ENCODE results near the gene KLK1.
A peak's percentile ranks its signal among the peaks of the same experiment; 100 is the strongest.
"Not testable (repeated sequence)": the region's sequence is repeated elsewhere in the genome, so short reads cannot be mapped to it uniquely, and the experiment has no call there.

Gene KLK1

DNA sequence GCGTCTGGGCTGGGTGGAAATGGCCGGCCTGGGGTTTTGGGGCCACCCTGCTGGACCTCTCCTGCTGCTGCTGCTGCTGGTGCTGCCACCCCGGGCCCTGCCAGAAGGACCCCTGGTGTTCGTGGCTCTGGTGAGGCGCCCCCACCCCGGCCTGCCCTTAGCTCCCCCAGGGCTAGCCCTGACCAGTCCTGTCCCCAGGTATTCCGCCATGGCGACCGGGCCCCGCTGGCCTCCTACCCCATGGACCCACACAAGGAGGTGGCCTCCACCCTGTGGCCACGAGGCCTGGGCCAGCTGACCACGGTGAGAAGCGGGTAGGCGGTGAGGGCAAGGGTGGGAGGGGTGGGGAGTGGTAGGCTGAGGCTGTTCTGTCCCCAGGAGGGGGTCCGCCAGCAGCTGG is 33.2 kb downstream of the KLK1 start, which contains the start of gene ACP4:
Gene ACP4 (plus strand): TSS at position 20 of the 400 bp plus-strand sequence. CDS start 0 bp downstream, at position 20.
- Mint-ChIP-seq H3K9me3 (no peaks in the 10 kb centered on the region), H3K36me3 (ENCODE audit: insufficient read depth) (peaks cover 12% of the 10 kb centered on the region), H3K4me3 (no peak within 1 kb of the TSS), H3K27me3 (no peaks in the 10 kb centered on the region), H3K27ac (peak within 1 kb of the TSS in 1 of 2 donors; percentile 25), H3K4me1 (ENCODE audit: low read depth in 2 of 2) (peaks cover 3 to 4% of the 10 kb centered on the region in 2 donors)
- DNase-seq (no peak), ATAC-seq (replicated peaks) (no peak)

DNA sequence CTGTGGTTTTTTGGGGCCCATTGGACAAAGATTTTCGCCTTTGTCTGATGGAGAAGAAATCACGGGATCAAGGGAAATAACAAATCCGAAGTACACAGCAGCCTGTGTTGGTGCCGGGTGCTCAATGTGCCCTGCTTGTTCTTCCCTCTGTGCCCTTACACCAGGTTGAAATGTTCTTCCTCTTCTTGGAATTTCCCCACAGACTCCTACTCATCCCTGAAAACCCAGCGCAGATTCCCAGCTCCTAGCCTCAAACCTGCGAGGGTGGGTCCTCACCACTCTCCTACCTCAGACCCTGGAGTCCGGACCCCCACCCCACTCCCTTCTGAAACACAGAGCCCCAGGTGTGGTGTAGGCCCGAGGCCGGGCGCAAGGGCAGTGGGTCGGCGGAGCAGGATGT is 38.3 kb downstream of the KLK1 start:
- peaks cover 6% of the 10 kb centered on the region in 2 donors for H3K4me1 Mint-ChIP-seq (ENCODE audit: low read depth in 2 of 2)
- no peak for DNase-seq
- no peaks in the 10 kb centered on the region for H3K9me3 Mint-ChIP-seq
- no peak overlapping the region for H3K4me3 Mint-ChIP-seq
- H3K36me3 Mint-ChIP-seq (ENCODE audit: insufficient read depth): peaks cover 13% of the 10 kb centered on the region
- peaks cover 29 to 30% of the 10 kb centered on the region in 2 donors for H3K27me3 Mint-ChIP-seq
- no peak for ATAC-seq (replicated peaks)
- H3K27ac Mint-ChIP-seq: no peak overlapping the region

DNA sequence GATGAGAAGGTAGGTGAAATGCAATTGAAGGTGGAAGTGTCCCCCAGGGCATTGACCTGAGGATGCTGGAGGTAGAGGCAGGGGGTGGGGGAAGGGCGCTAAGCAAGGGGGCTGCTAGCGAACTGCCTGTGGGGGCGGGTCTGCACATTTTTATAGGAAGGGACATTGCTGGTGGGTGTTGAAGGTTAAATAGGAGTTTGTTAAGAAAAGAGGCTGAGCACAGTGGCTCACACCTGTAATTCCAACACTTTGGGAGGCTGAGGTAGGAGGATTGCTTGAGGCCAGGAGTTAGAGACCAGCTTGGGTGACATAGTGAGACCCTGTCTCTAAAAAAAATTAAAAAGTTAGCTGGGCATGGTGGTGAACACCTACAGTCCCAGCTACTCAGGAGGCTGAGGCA is 38.9 kb downstream of the KLK1 start:
- DNase-seq (no peak), ATAC-seq (replicated peaks) (no peak)
- Mint-ChIP-seq H3K27me3 (peaks cover 35 to 36% of the 10 kb centered on the region in 2 donors), H3K9me3 (no peaks in the 10 kb centered on the region), H3K4me1 (ENCODE audit: low read depth in 2 of 2) (peaks cover 6% of the 10 kb centered on the region in 2 donors), H3K4me3 (no peak overlapping the region), H3K36me3 (ENCODE audit: insufficient read depth) (peaks cover 13% of the 10 kb centered on the region), H3K27ac (peak overlapping the region in 1 of 2 donors; percentile 39)

DNA sequence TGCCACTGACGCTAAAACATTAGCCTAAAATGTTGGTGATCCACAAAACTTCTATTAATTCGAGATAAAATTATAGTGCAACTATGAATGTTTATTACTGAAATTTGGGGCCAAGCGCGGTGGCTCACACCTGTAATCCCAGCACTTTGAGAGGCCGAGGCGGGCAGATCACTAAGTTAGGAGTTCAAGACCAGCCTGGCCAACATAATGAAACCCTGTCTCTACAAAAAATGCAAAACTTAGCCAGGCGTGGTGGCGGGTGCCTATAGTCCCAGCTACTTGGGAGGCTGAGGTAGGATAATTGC is 39.8 kb downstream of the KLK1 start:
- H3K9me3 Mint-ChIP-seq; DNase-seq; ATAC-seq (replicated peaks); H3K4me1 Mint-ChIP-seq (ENCODE audit: low read depth in 2 of 2): not testable (repeated sequence)
- Mint-ChIP-seq H3K36me3 (ENCODE audit: insufficient read depth) (peaks cover 13% of the 10 kb centered on the region), H3K27ac (peak overlapping the region in 1 of 2 donors; percentile 60), H3K27me3 (peaks cover 44 to 45% of the 10 kb centered on the region in 2 donors), H3K4me3 (peak overlapping the region in 1 of 2 donors; percentile 21)

DNA sequence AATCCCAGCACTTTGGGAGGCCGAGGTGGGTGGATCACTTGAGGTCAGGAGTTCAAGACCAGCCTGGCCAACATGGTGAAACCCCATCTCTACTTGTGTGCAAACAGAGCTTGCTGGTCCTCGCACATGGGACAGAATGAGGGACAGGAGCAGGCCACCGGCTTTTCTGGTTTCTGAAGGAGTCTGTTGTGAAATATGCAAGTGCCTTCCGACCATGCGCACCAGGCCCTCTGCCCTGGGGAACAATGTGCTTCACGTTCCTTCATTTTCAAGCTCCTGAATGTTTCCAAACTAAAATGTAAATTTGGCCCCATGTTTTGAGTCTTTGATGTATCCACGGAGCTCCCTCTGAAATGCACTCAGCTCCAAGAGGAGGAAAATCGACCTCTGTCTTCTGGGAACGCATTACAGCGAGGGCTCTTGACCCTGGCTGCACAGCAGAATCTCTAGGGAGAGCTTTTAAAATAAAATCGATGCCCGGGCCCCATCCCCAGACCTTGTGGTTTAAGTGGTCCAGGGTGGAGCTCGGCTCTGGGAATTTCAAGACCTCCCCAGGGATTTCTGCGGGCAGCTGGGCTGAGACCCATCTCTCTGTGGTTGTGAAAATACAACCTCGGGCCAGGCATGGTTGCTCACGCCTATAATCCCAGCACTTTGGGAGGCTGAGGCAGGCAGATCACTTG is 42.7 kb downstream of the KLK1 start:
- DNase-seq (no peak), ATAC-seq (replicated peaks) (no peak)
- H3K4me3 Mint-ChIP-seq: no peak overlapping the region
- H3K27ac Mint-ChIP-seq: no peak overlapping the region
- H3K9me3 Mint-ChIP-seq: no peaks in the 10 kb centered on the region
- peaks cover 68 to 70% of the 10 kb centered on the region in 2 donors for H3K27me3 Mint-ChIP-seq
- peaks cover 8 to 11% of the 10 kb centered on the region in 2 donors for H3K4me1 Mint-ChIP-seq (ENCODE audit: low read depth in 2 of 2)
- H3K36me3 Mint-ChIP-seq (ENCODE audit: insufficient read depth): peaks cover 10% of the 10 kb centered on the region

DNA sequence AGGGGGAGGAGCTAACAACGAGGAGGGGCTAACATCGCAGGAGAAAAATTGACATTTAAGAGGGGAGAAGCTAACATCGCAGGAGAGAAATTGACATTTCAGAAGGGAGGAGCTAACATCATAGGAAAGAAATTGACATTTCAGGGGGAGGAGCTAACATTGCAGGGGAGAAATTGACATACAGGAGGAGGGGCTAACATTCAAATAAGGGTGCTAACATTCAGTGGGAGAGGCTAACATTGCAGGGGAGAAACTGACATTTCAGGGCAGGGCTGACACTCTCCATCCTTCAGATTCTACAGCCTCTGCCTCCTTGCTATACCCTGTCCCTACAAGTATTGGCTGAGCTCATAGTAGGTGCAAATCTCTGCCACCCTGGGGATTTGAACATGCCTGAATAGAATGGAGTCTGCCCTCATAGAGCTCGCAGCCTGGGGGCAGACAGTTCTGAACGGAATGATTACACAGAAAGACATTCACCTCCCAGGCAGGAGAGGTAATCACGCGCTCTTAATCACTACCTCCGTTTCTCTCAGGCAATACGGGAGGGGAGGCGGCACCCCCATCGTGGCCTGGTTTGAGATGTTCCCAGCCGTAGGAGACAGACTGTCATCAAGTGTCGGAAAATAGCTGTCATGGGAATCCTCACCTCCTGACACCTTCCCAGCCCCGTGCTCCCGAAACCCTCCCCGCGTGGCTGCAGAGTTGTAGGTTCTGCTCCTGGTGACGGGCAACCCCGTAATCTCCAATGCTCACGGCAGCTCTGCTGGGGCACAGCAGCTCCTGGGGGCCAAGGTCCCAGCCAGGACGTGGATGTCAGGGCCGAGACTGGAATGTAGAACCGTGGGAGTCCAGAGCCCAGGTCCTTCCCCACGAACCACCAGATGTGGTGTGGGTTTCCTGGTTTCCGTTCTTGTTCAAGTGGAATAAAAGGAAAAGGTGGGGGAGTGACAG is 43.8 kb downstream of the KLK1 start:
- Mint-ChIP-seq H3K36me3 (ENCODE audit: insufficient read depth) (peaks cover 9% of the 10 kb centered on the region), H3K9me3 (no peaks in the 10 kb centered on the region), H3K27me3 (peaks cover 74 to 81% of the 10 kb centered on the region in 2 donors), H3K4me3 (no peak overlapping the region), H3K4me1 (ENCODE audit: low read depth in 2 of 2) (peaks cover 8 to 11% of the 10 kb centered on the region in 2 donors), H3K27ac (no peak overlapping the region)
- DNase-seq (no peak), ATAC-seq (replicated peaks) (no peak)

DNA sequence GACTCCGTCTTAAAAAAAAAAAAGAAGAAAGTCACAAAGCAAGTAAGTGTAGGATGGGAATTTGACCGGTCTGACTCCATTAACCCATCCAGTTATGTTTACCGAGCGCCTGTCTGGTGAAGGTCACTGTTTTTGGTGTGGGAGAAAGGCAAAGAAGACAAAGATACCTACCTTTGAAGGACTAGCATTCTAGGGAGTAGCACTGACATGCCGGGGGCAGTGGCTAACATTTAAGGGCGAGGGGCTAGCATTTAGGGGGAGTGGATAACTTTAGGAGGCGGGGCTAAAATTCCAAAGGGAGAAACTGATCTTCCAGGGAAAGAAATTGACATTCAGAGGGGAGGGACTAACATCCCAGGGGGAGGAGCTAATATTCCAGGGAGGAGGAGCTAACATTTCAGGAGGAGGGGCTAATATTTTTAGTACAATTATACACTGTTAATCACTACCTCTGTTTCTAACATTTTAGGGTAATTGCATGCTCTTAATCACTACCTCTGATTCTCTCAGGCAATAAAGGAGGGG is 44.6 kb downstream of the KLK1 start:
- Mint-ChIP-seq H3K36me3 (ENCODE audit: insufficient read depth) (peaks cover 9% of the 10 kb centered on the region), H3K27ac (no peak overlapping the region), H3K9me3 (no peaks in the 10 kb centered on the region), H3K4me1 (ENCODE audit: low read depth in 2 of 2) (peaks cover 8 to 11% of the 10 kb centered on the region in 2 donors), H3K27me3 (peaks cover 74 to 89% of the 10 kb centered on the region in 2 donors), H3K4me3 (no peak overlapping the region)
- DNase-seq: no peak
- ATAC-seq (replicated peaks): no peak

DNA sequence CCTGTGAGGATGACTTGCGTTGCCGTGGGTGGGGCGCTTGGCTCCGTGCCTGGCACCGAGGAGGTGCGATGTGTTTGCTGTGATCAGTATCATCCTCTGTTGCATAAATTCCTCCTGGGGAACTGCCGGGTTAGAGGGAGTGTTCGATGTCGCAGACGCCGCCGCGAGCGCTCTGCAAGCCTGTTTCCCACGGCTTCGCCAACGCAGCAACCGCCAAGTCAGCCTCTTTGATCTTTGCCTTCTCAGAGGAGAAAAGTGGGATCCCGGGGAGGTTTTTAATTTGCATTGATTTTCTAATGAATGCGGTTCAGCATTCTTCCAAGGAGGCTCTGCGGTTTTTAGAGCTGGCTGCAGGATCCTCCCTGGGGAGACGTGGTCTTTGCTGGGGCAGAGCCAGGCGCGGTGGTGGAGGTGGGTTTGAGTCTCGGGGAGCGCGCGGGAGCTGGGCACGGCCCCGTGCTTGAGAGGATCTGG is 45.7 kb downstream of the KLK1 start:
- peaks cover 2 to 5% of the 10 kb centered on the region in 2 donors for H3K4me1 Mint-ChIP-seq (ENCODE audit: low read depth in 2 of 2)
- DNase-seq (no peak), ATAC-seq (replicated peaks) (no peak)
- H3K9me3 Mint-ChIP-seq: no peaks in the 10 kb centered on the region
- no peak overlapping the region for H3K27ac Mint-ChIP-seq
- peaks cover 68 to 92% of the 10 kb centered on the region in 2 donors for H3K27me3 Mint-ChIP-seq
- no peak overlapping the region for H3K4me3 Mint-ChIP-seq
- H3K36me3 Mint-ChIP-seq (ENCODE audit: insufficient read depth): peaks cover 7% of the 10 kb centered on the region

DNA sequence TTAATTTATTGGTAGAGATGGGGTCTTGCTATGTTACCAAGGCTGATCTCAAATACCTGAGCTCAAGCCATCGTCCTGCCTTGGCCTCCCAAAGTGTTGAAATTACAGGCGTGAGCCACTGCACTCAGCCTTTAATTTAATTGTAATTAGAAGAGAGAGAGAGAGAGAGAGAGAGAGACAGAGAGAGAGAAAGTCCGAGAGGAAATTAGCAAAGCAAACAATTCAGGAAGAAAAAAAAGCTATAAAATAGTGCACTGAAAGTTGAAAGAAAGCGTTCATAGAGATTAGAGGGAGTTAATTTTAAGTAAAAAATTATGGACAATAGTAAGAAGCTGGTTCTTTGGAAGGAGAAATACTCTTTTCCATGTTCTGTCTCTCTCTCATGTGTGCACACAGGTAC is 46.3 kb downstream of the KLK1 start:
- H3K4me3 Mint-ChIP-seq: no peak overlapping the region
- no peak for ATAC-seq (replicated peaks)
- DNase-seq: no peak
- no peak overlapping the region for H3K27ac Mint-ChIP-seq
- H3K9me3 Mint-ChIP-seq: no peaks in the 10 kb centered on the region
- peaks cover 6% of the 10 kb centered on the region for H3K36me3 Mint-ChIP-seq (ENCODE audit: insufficient read depth)
- peaks cover 2 to 5% of the 10 kb centered on the region in 2 donors for H3K4me1 Mint-ChIP-seq (ENCODE audit: low read depth in 2 of 2)
- H3K27me3 Mint-ChIP-seq: peaks cover 62 to 86% of the 10 kb centered on the region in 2 donors

DNA sequence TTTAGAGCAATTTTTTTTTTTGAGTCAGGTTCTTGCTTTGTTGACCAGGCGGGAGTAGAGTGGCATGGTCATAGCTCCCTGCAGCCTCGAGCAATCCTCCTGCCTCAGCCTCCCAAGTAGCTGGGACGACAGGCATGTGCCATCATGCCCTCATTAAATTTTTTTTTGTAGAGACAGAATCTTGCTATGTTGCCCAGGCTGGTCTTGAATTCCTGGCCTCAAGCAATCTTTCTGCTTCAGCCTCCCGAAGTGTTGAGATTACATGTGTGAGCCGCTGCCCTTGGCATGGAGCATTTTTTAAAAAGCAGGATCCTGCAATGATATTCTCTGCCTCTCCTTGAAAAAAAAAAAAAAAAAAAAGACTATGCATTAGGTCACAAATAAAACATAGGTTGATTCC is 47.5 kb downstream of the KLK1 start:
- Mint-ChIP-seq H3K4me3 (no peak overlapping the region), H3K9me3 (no peaks in the 10 kb centered on the region), H3K36me3 (ENCODE audit: insufficient read depth) (no peaks in the 10 kb centered on the region), H3K27ac (no peak overlapping the region), H3K4me1 (ENCODE audit: low read depth in 2 of 2) (peaks cover 2 to 5% of the 10 kb centered on the region in 2 donors), H3K27me3 (peaks cover 53 to 79% of the 10 kb centered on the region in 2 donors)
- DNase-seq (no peak), ATAC-seq (replicated peaks) (no peak)

DNA sequence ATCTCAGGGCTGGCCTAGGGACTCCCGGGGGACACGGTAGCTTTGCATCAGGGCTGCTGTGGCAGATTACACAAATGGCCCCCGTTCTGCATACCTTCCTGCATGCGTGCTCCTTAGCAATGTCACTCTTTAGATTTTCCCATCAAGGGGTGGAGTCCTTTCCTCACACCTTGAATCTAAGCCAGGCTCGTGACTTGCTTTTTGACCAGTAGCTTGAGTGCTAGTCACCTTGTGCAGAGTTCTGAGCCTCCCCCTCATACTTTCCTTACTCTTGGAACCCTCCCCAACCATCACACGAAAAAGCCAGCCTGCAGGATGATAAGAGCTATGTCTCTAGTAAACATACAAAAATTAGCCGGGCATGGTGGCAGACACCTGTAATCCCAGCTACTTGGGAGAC is 50.1 kb downstream of the KLK1 start:
- H3K4me3 Mint-ChIP-seq; H3K36me3 Mint-ChIP-seq (ENCODE audit: insufficient read depth); DNase-seq; H3K27ac Mint-ChIP-seq; ATAC-seq (replicated peaks); H3K4me1 Mint-ChIP-seq (ENCODE audit: low read depth in 2 of 2); H3K9me3 Mint-ChIP-seq: not testable (repeated sequence)
- H3K27me3 Mint-ChIP-seq: peaks cover 33 to 63% of the 10 kb centered on the region in 2 donors

DNA sequence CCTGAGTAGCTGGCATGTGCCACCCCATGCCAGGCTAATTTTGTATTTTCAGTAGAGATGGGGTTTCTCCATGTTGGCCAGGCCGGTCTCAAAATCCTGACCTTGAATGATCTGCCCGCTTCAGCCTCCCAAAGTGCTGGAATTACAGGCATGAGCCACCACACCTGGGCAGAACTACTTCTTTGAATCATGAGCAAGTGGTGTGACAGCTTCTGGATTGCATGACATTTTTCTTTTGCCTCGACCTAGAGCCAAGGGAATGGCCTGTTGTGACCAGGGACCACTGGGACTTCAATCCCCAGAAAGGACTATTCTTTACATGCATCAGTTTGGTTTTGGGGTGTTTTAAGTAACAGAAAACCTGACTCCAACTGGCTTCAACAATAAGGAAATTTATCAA is 50.7 kb downstream of the KLK1 start:
- not testable (repeated sequence) for ATAC-seq (replicated peaks); H3K9me3 Mint-ChIP-seq; H3K27ac Mint-ChIP-seq; H3K4me1 Mint-ChIP-seq (ENCODE audit: low read depth in 2 of 2); DNase-seq; H3K36me3 Mint-ChIP-seq (ENCODE audit: insufficient read depth); H3K4me3 Mint-ChIP-seq
- peaks cover 33 to 63% of the 10 kb centered on the region in 2 donors for H3K27me3 Mint-ChIP-seq

DNA sequence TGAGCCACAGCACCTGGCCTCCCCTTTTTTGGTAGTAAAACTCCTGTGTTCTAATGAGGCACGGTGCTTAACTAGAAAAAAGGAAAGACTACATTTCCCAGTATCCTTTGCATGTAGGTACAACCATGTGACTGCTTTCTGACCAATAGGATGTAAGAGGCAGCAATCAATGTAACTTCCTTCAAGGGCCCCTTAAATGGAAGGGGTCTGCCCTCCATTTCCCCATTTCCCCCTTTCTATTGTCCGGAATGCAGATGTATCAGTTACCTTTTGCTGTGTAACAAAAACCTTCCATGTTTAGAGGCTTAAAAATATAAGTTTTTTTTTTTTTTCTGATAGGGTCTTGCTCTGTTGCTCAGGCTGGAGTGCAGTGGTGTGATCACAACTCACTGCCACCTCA is 51.1 kb downstream of the KLK1 start:
- DNase-seq (no peak), ATAC-seq (replicated peaks) (no peak)
- H3K9me3 Mint-ChIP-seq: no peaks in the 10 kb centered on the region
- no peak overlapping the region for H3K27ac Mint-ChIP-seq
- H3K36me3 Mint-ChIP-seq (ENCODE audit: insufficient read depth): no peaks in the 10 kb centered on the region
- H3K27me3 Mint-ChIP-seq: peaks cover 31 to 63% of the 10 kb centered on the region in 2 donors
- no peak overlapping the region for H3K4me3 Mint-ChIP-seq
- H3K4me1 Mint-ChIP-seq (ENCODE audit: low read depth in 2 of 2): no peaks in the 10 kb centered on the region
